Adrenal gland (tissue), 12 donors: ENCODE measurements around the gene GALE. TPM values are rescaled to one million over a fixed set of nuclear protein-coding genes. Genes with fewer than 3 reads are reported as not detected.

Source experiments
- DNase-seq, 7 donors: peaks; one replicate each; pipeline ENCODE4 v3.0.0-alpha.2; 2019 to 2020
- H3K27ac ChIP-seq, 5 donors: fragments of 200-600 bp; sonication (generic) in 4 of 5; 1 replicate in 3 of 5; 2 replicates in 2 of 5; pipeline versions ENCODE4 v1.5.1 to v1.8.0; 2016 to 2020; ENCODE audit warnings: mild to moderate bottlenecking in 1 of 5
- H3K27me3 ChIP-seq: fragments of 200-600 bp; 2 replicates; pipeline ENCODE4 v1.8.0; 2021
- H3K36me3 ChIP-seq, 2 donors: fragments of 200-600 bp; replicated peaks in 1 of 2; 1 replicate in 1 of 2; 2 replicates in 1 of 2; pipeline versions ENCODE4 v1.5.1 to v1.8.0; 2018 to 2022
- H3K4me1 ChIP-seq, 2 donors: fragments of 200-600 bp; replicated peaks in 1 of 2; 1 replicate in 1 of 2; 2 replicates in 1 of 2; pipeline versions ENCODE4 v1.5.1 to v1.8.0; 2018 to 2021
- H3K4me3 ChIP-seq, 4 donors: fragments of 200-600 bp; sonication (generic) in 3 of 4; one replicate each; pipeline ENCODE4 v1.5.1; 2016 to 2018
- H3K9me3 ChIP-seq, 3 donors: fragments of 200-600 bp; sonication (generic) in 1 of 3; replicated peaks in 1 of 3; 1 replicate in 2 of 3; 2 replicates in 1 of 3; pipeline versions ENCODE4 v1.5.1 to v1.8.0; 2016 to 2021
- POLR2A ChIP-seq, 2 donors: fragments of 450-650 bp; IDR thresholded peaks; one replicate each; pipeline ENCODE4 v1.6.1; 2017; ENCODE audit warnings: antibody characterized with exemption in 2 of 2, mild to moderate bottlenecking in 2 of 2, moderate library complexity in 1 of 2
- WGBS, 4 donors: extraction: QIAGEN DNeasy Blood & Tissue Kit in 2 of 4; methylation state at CpG; one replicate each; pipeline versions ENCODE4 v1.1.5 to v1.1.7; 2013 to 2017; 5-methylcytosine and 5-hydroxymethylcytosine counted together
- intact Hi-C, 2 donors: fragments of 100-400 bp; cut with DNase I; formaldehyde crosslinking; loops; one replicate each; pipeline versions ENCODE4 v1.14.1 to v1.15.0; 2022 to 2023
- polyA plus RNA-seq, 3 donors: library from polyadenylated mRNA; stranded (reverse); fragments of 200-250 nt in 2 of 3; fragments of 350-450 nt in 1 of 3; fragmentation: Illumina TruSeq in 1 of 3; extraction: RNeasy Lipid Tissue Mini Kit (QIAGEN cat#74804) in 1 of 3; gene quantifications; one replicate each; pipeline ENCODE4 v1.2.3, GENCODE V29; 2013 to 2014
- total RNA-seq, 9 donors: library from RNA; depleted of rRNA in 4 of 9; stranded (reverse); fragments of >200 nt in 4 of 9; fragments of 120-200 nt in 1 of 9; fragmentation: NEBNext Ultra II Directional in 1 of 9; extraction: Animal tissue kit (Norgen Biotek cat#: 25700) in 1 of 9; gene quantifications; one replicate each; pipeline versions ENCODE4 v1.1.0 to v1.2.4, GENCODE V29; 2013 to 2023
- TF ChIP-seq, protein P1 (sequence below), 6 experiments: fragments of 450-650 bp in 4 of 6; fragments of 200-600 bp in 2 of 6; sonication (generic) in 1 of 6; IDR thresholded peaks; 1 replicate in 5 of 6; 2 replicates in 1 of 6; pipeline versions ENCODE4 v1.5.1 to v1.8.0; 2016 to 2021; ENCODE audit warnings: antibody characterized with exemption in 6 of 6, mild to moderate bottlenecking in 2 of 6, moderate library complexity in 1 of 6
- donor health status: healthy with polysubstance abuse.
- donor health status: Bipolar disorder and iron deficiency.
- donor health status: DM: yes; HTN: yes; CAD: no.
- donor health status: DM: no; HTN: no; CAD: no.
- donor health status: DM: no; HTN: no; CAD: no.
- donor health status: DM: yes; HTN: yes; CAD: no.

The GALE gene
- total and polyA plus RNA-seq, 12 donors: 12.0 to 80.8 (median 29.9) TPM

- H3K4me3 ChIP-seq: no peak overlapping the region
- no peak for DNase-seq
- H3K27ac ChIP-seq: no peak overlapping the region
- H3K36me3 ChIP-seq: peaks cover 0 to 72% of the 10 kb centered on the region in 2 donors
- H3K27me3 ChIP-seq: no peaks in the 10 kb centered on the region
- H3K4me1 ChIP-seq: no peaks in the 10 kb centered on the region
- no peaks in the 10 kb centered on the region for H3K9me3 ChIP-seq
- TF ChIP-seq POLR2A (IDR thresholded peaks at IDR 0.05): no peak
- TF ChIP-seq, protein P1, sequence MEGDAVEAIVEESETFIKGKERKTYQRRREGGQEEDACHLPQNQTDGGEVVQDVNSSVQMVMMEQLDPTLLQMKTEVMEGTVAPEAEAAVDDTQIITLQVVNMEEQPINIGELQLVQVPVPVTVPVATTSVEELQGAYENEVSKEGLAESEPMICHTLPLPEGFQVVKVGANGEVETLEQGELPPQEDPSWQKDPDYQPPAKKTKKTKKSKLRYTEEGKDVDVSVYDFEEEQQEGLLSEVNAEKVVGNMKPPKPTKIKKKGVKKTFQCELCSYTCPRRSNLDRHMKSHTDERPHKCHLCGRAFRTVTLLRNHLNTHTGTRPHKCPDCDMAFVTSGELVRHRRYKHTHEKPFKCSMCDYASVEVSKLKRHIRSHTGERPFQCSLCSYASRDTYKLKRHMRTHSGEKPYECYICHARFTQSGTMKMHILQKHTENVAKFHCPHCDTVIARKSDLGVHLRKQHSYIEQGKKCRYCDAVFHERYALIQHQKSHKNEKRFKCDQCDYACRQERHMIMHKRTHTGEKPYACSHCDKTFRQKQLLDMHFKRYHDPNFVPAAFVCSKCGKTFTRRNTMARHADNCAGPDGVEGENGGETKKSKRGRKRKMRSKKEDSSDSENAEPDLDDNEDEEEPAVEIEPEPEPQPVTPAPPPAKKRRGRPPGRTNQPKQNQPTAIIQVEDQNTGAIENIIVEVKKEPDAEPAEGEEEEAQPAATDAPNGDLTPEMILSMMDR (IDR thresholded peaks at IDR 0.05): no peak
- intact Hi-C loops: loop anchor here in 1 of 2 donors (10.0 kb wide), 1 partner anchor 98 kb away; the partner anchor contains the start of gene CNR2
Measured at GRCh38 chr1:23816906-23817305, 16.4 kb upstream of the GALE start.

DNA sequence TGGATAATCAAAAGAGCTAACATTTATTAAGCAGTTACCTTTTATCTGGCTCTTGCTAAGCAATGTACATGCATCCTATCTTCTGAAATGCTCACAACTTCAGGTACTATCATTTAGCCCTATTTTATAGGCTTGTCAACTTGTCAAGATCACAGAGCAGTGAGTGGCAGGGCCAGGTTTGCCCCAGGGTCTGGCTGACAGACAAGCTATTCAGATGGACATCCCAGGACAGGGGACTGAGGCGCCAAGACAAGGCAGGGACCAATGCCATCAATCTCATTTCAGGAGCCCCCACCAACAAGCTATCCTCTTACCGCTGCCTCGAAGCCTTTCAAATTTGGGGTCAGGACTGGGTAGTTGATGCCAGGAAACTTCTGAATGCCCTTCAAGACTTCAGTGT, 15.8 kb upstream of the GALE start:
- no peaks in the 10 kb centered on the region for H3K4me1 ChIP-seq
- intact Hi-C loops: loop anchor here in 1 of 2 donors (10.0 kb wide), 1 partner anchor 98 kb away; the partner anchor contains the start of gene CNR2
- no peak for DNase-seq
- H3K27me3 ChIP-seq: no peaks in the 10 kb centered on the region
- 92 to 100% (median 95%) methylated on average over 3 of the region's 3 CpGs for WGBS, 4 donors
- H3K9me3 ChIP-seq: no peaks in the 10 kb centered on the region
- TF ChIP-seq, protein P1 (IDR thresholded peaks at IDR 0.05): no peak
- TF ChIP-seq POLR2A (IDR thresholded peaks at IDR 0.05): no peak
- peaks cover 0 to 77% of the 10 kb centered on the region in 2 donors for H3K36me3 ChIP-seq
- H3K4me3 ChIP-seq: no peak overlapping the region
- no peak overlapping the region for H3K27ac ChIP-seq

GRCh38 chr1:23814016-23814415, 13.5 kb upstream of the GALE start:
- 92 to 100% (median 93%) methylated on average over 1 to 4 of the region's 4 CpGs for WGBS, 4 donors
- peaks cover 0 to 4% of the 10 kb centered on the region in 2 donors for H3K4me1 ChIP-seq
- no peaks in the 10 kb centered on the region for H3K9me3 ChIP-seq
- intact Hi-C loops: loop anchor here in 1 of 2 donors (10.0 kb wide), 1 partner anchor 101 kb away; the partner anchor contains the start of gene CNR2
- no peak for TF ChIP-seq POLR2A (IDR thresholded peaks at IDR 0.05)
- TF ChIP-seq, protein P1 (IDR thresholded peaks at IDR 0.05): no peak
- H3K27me3 ChIP-seq: no peaks in the 10 kb centered on the region
- peaks cover 0 to 71% of the 10 kb centered on the region in 2 donors for H3K36me3 ChIP-seq
- H3K27ac ChIP-seq: no peak overlapping the region
- DNase-seq: no peak
- no peak overlapping the region for H3K4me3 ChIP-seq

DNA sequence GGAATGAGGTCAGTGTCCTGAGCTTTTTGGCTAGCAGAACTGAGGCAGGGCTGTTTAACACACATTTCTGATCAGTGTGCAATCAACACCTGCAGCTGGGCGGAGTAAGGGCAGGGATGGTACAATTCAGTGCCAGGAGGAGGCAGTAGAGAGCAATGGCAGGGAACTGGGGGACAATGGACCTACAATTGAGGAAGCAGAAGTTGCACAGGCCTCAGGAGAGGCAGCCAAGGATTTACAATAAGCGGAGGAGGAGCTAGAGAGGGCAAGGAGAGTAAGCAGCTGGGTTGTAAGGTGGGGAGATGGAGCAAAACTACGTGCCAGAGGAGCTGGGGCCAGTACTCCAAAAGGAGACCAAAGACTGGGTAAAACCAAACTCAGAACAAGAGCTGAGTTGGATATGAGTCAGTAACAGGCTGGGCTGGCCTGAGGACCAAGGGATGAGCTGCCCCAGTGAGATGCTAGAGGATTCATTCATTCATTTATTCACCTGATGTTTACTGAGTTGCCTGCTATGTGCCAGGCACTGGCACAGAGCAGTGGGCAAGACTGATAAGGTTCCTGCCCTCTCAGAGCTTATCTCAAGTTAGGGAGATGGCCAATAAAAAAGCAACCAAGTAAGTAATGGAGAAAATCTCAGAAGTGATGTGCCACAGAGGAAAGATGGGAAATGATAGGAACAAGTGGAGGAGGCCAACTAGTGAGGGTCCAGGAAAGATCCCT, 10.4 kb upstream of the GALE start:
- H3K27ac ChIP-seq: no peak overlapping the region
- no peak overlapping the region for H3K4me3 ChIP-seq
- no peak for TF ChIP-seq POLR2A (IDR thresholded peaks at IDR 0.05)
- TF ChIP-seq, protein P1 (IDR thresholded peaks at IDR 0.05): peak; percentile 39 to 73 (median 58)
- WGBS, 4 donors: 73 to 78% (median 76%) methylated on average over 3 of the region's 3 CpGs
- intact Hi-C loops: loop anchor here in 1 of 2 donors (10.0 kb wide), 1 partner anchor 104 kb away; the partner anchor contains the start of gene CNR2
- peaks cover 0 to 4% of the 10 kb centered on the region in 2 donors for H3K4me1 ChIP-seq
- DNase-seq: peak in 6 of 7 donors; percentile 40 to 67 (median 50)
- no peaks in the 10 kb centered on the region for H3K27me3 ChIP-seq
- H3K9me3 ChIP-seq: no peaks in the 10 kb centered on the region
- H3K36me3 ChIP-seq: peaks cover 0 to 53% of the 10 kb centered on the region in 2 donors
